ENCODE results near the gene CALHM5. TPM values are rescaled to one million over a fixed set of nuclear protein-coding genes. Genes with fewer than 3 reads are reported as not detected.

The CALHM5 gene
- polyA plus RNA-seq, 2 of the 4 experiments (the other 2 are of a cell fraction), result 0.09 TPM

DNA sequence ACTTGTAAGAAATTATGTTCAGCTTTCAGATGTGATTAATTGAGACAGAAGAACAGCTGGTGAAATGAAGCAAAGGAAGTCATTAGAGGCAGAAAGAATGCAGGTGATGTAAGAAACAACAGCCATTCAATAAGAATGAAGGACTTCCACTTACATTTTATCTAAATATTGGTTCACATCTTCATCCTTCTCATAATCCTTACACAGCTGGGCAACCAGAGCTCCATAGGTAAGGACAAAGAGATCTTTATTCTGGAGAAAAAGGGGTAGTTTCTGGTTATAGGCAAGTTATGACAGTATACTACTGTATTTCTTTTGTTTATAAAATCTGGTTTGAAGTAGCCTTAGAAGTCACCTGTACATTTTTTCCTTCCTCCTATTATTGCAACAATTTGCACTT, 31.7 kb downstream of the CALHM5 start:
- no peaks in the 10 kb centered on the region for H3K4me1 ChIP-seq
- no peaks in the 10 kb centered on the region for H3K9me3 ChIP-seq
- no peak for TF ChIP-seq SREBF2 (IDR thresholded peaks at IDR 0.05)
- no peak for TF ChIP-seq EHMT2 (IDR thresholded peaks at IDR 0.05; ENCODE audit: low read depth)
- TF ChIP-seq, protein P1, sequence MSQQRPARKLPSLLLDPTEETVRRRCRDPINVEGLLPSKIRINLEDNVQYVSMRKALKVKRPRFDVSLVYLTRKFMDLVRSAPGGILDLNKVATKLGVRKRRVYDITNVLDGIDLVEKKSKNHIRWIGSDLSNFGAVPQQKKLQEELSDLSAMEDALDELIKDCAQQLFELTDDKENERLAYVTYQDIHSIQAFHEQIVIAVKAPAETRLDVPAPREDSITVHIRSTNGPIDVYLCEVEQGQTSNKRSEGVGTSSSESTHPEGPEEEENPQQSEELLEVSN (IDR thresholded peaks at IDR 0.05; ENCODE audit: borderline replicate concordance, low read depth), result no peak
- TF ChIP-seq REST (IDR thresholded peaks at IDR 0.05), result no peak
- TF ChIP-seq, protein P2, sequence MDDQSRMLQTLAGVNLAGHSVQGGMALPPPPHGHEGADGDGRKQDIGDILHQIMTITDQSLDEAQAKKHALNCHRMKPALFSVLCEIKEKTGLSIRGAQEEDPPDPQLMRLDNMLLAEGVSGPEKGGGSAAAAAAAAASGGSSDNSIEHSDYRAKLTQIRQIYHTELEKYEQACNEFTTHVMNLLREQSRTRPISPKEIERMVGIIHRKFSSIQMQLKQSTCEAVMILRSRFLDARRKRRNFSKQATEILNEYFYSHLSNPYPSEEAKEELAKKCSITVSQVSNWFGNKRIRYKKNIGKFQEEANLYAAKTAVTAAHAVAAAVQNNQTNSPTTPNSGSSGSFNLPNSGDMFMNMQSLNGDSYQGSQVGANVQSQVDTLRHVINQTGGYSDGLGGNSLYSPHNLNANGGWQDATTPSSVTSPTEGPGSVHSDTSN (IDR thresholded peaks at IDR 0.05), result no peak
- TF ChIP-seq TFCP2L1 (CRISPR knock-in tag; IDR thresholded peaks at IDR 0.05), result no peak
- TF ChIP-seq KDM5A (IDR thresholded peaks at IDR 0.05), result no peak
- TF ChIP-seq POLR2A (IDR thresholded peaks at IDR 0.05; ENCODE audit: low read length), result no peak
- TF ChIP-seq CBX2 (IDR thresholded peaks at IDR 0.05; ENCODE audit: borderline replicate concordance, low read depth), result no peak
- TF ChIP-seq MYC (IDR thresholded peaks at IDR 0.05; ENCODE audit: borderline replicate concordance, low read length), result no peak
- TF ChIP-seq HOXB13 (CRISPR knock-in tag; IDR thresholded peaks at IDR 0.05; ENCODE audit: low read depth), result no peak
- TF ChIP-seq JUN (IDR thresholded peaks at IDR 0.05), result no peak
- no peak for TF ChIP-seq EP300 (IDR thresholded peaks at IDR 0.05)
- TF ChIP-seq HOXA7 (CRISPR knock-in tag; IDR thresholded peaks at IDR 0.05), result no peak
- TF ChIP-seq ATOH8 (CRISPR knock-in tag; IDR thresholded peaks at IDR 0.05; ENCODE audit: low read depth), result no peak
- H3K4me2 ChIP-seq, result no peak overlapping the region
- ATAC-seq (no peak), FAIRE-seq (no peak), DNase-seq (ENCODE audit: low read depth in 1 of 2, low spot score in 1 of 2) (no peak)
- no peak overlapping the region for H3K27ac ChIP-seq
- POLR2A ChIA-PET, result no interaction called here
- CTCF ChIA-PET, result interaction anchor here (1.9 kb wide), 1 partner anchor 18 kb away, joined by 5 read pairs; no protein-coding TSS in a partner anchor
- no peak overlapping the region for H3K4me3 ChIP-seq

DNA sequence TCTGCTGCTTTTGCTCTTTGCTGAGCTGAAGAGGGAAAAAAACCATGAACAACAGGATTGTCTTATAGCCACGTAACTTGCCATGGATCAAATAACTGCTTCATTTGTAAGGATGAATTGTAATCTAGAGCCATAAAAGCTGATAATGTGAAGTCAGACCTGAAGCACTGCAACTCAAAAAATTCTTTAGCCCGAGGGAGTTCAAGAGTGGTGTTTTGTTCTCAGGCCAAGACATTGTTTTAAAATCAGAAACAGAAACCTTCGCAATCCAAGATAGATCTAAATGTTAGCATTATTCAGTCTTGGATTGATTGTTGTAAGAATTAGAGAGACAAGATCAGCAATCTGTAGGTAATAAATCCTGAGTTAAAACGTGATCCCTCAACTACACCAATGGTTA, 34.2 kb downstream of the CALHM5 start, which contains the start of gene TRAPPC3L:
TSS of gene TRAPPC3L (minus strand) at position 34 of the 400 bp plus-strand sequence. CDS start 170 bp downstream, outside the sequence.
- DNase-seq (ENCODE audit: low read depth in 1 of 2, low spot score in 1 of 2), result no peak
- ChIA-PET CTCF (interaction anchor here (0.8 kb wide), 1 partner anchor 15 kb away, joined by 3 read pairs; no protein-coding TSS in a partner anchor), POLR2A (no interaction called here)
- FAIRE-seq, result no peak
- 59% methylated on average over 4 of the region's 4 CpGs for WGBS (ENCODE audit: missing lambda C conversion rate)
- H3K4me1 ChIP-seq, result no peaks in the 10 kb centered on the region
- H3K4me2 ChIP-seq, result no peak within 1 kb of the TSS
- H3K27ac ChIP-seq, result no peak within 1 kb of the TSS
- H3K4me3 ChIP-seq, result no peak within 1 kb of the TSS
- no peaks in the 10 kb centered on the region for H3K9me3 ChIP-seq
- ATAC-seq, result no peak
- TF ChIP-seq PHF8 (IDR thresholded peaks at IDR 0.05; ENCODE audit: borderline replicate concordance, low read depth), result no peak
- no peak for TF ChIP-seq HOXA7 (CRISPR knock-in tag; IDR thresholded peaks at IDR 0.05)
- no peak for TF ChIP-seq EHF (CRISPR knock-in tag; IDR thresholded peaks at IDR 0.05)
- TF ChIP-seq, protein P3, sequence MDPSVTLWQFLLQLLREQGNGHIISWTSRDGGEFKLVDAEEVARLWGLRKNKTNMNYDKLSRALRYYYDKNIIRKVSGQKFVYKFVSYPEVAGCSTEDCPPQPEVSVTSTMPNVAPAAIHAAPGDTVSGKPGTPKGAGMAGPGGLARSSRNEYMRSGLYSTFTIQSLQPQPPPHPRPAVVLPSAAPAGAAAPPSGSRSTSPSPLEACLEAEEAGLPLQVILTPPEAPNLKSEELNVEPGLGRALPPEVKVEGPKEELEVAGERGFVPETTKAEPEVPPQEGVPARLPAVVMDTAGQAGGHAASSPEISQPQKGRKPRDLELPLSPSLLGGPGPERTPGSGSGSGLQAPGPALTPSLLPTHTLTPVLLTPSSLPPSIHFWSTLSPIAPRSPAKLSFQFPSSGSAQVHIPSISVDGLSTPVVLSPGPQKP (IDR thresholded peaks at IDR 0.05; ENCODE audit: low read depth, low read length), result no peak
- TF ChIP-seq, protein P4, sequence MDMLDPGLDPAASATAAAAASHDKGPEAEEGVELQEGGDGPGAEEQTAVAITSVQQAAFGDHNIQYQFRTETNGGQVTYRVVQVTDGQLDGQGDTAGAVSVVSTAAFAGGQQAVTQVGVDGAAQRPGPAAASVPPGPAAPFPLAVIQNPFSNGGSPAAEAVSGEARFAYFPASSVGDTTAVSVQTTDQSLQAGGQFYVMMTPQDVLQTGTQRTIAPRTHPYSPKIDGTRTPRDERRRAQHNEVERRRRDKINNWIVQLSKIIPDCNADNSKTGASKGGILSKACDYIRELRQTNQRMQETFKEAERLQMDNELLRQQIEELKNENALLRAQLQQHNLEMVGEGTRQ (IDR thresholded peaks at IDR 0.05), result no peak
- no peak for TF ChIP-seq ZC3H11A (IDR thresholded peaks at IDR 0.05)
- TF ChIP-seq CBX2 (IDR thresholded peaks at IDR 0.05; ENCODE audit: borderline replicate concordance, low read depth), result no peak
- TF ChIP-seq POLR2AphosphoS2 (conservative IDR thresholded peaks at IDR 0.05; ENCODE audit: low read length), result no peak
- no peak for TF ChIP-seq FOSL2 (IDR thresholded peaks at IDR 0.05)
- no peak for TF ChIP-seq FOSL2 (CRISPR knock-in tag; IDR thresholded peaks at IDR 0.05)
- no peak for TF ChIP-seq TP53 (CRISPR knock-in tag; IDR thresholded peaks at IDR 0.05)
- TF ChIP-seq, protein P1 (IDR thresholded peaks at IDR 0.05; ENCODE audit: borderline replicate concordance, low read depth), result no peak
- TF ChIP-seq FOSB (CRISPR knock-in tag; IDR thresholded peaks at IDR 0.05), result no peak
- TF ChIP-seq, protein P5, sequence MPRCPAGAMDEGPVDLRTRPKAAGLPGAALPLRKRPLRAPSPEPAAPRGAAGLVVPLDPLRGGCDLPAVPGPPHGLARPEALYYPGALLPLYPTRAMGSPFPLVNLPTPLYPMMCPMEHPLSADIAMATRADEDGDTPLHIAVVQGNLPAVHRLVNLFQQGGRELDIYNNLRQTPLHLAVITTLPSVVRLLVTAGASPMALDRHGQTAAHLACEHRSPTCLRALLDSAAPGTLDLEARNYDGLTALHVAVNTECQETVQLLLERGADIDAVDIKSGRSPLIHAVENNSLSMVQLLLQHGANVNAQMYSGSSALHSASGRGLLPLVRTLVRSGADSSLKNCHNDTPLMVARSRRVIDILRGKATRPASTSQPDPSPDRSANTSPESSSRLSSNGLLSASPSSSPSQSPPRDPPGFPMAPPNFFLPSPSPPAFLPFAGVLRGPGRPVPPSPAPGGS (IDR thresholded peaks at IDR 0.05), result no peak
- no peak for TF ChIP-seq GATA3 (IDR thresholded peaks at IDR 0.05; ENCODE audit: borderline replicate concordance)
- no peak for TF ChIP-seq ZNF302 (CRISPR knock-in tag; IDR thresholded peaks at IDR 0.05)

All from A549 (cell line).